OCI-LY7 (cell line): ENCODE measurements around the gene WRAP73.

Source experiments
- CTCF ChIP-seq: fragments of 200-600 bp; sonication (generic); conservative IDR thresholded peaks from 2 replicates; pipeline ENCODE4 v1.5.1; 2014; ENCODE audit warnings: mild to moderate bottlenecking, antibody characterized with exemption, low read length, moderate library complexity, mixed read lengths
- EZH2phosphoT487 ChIP-seq: fragments of 200-600 bp; sonication (generic); IDR thresholded peaks from 2 replicates; pipeline ENCODE4 v1.6.1; 2018; ENCODE audit warnings: low read depth, borderline replicate concordance, mild to moderate bottlenecking, mixed run types, antibody characterized with exemption, low read length, moderate library complexity, mixed read lengths

- TF ChIP-seq CTCF, result no peak
- no peak for TF ChIP-seq EZH2phosphoT487
These were observed 51.8 kb downstream of the WRAP73 start for GRCh38 chr1:3598051-3598491.
